ENCODE measurements around the gene ALDH5A1.

ALDH5A1 gene

GRCh38 chr6:24477070-24477469, 17.7 kb upstream of the ALDH5A1 start:
- no peak for DNase-seq
- Histone ChIP-seq H3K36me3 (ENCODE audit: control insufficient read depth in 1 of 2, insufficient read depth in 2 of 2, low read length in 2 of 2) (no peaks in the 10 kb centered on the region), H4K91ac (ENCODE audit: low read depth, low read length) (no peak overlapping the region), H3K9me3 (ENCODE audit: insufficient read depth, low read depth, low read length) (peaks cover 2% of the 10 kb centered on the region), H2AFZ (ENCODE audit: insufficient read depth, low read length, poor library complexity) (no peak overlapping the region), H3K27ac (ENCODE audit: low read depth, low read length) (no peak overlapping the region), H3K9ac (ENCODE audit: low read length) (no peak overlapping the region), H3K4me2 (ENCODE audit: low read length) (no peak overlapping the region), H3K4me3 (ENCODE audit: low read depth, low read length) (no peak overlapping the region), H3K4me1 (ENCODE audit: control insufficient read depth in 1 of 2, insufficient read depth in 2 of 2, low read length in 2 of 2) (peaks cover 0 to 5% of the 10 kb centered on the region in 2 experiments), H2BK120ac (ENCODE audit: insufficient read depth, low read length, poor library complexity) (no peak overlapping the region), H3K27me3 (ENCODE audit: insufficient read depth, low read length) (no peaks in the 10 kb centered on the region), H3K14ac (ENCODE audit: low read length) (no peak overlapping the region), H3K4ac (ENCODE audit: low read depth, low read length) (no peak overlapping the region), H4K12ac (ENCODE audit: low read depth, low read length) (no peak overlapping the region), H3K79me1 (ENCODE audit: low read length) (no peaks in the 10 kb centered on the region), H4K8ac (ENCODE audit: low read depth, low read length) (no peak overlapping the region), H2BK5ac (ENCODE audit: low read depth, low read length, poor library complexity) (no peak overlapping the region), H2AK5ac (ENCODE audit: low read length) (no peak overlapping the region), H3K23ac (ENCODE audit: low read length) (no peak overlapping the region), H3K18ac (ENCODE audit: low read length) (no peak overlapping the region), H2BK12ac (ENCODE audit: low read length) (no peak overlapping the region), H3K79me2 (ENCODE audit: control insufficient read depth, insufficient read depth, low read length, poor library complexity) (no peaks in the 10 kb centered on the region)
- no CpG with 5 or more reads among the region's 1 CpG for WGBS (ENCODE audit: extremely low coverage, insufficient coverage, insufficient read length)

GRCh38 chr6:24478903-24479302, 15.9 kb upstream of the ALDH5A1 start:
- Histone ChIP-seq H2AFZ (ENCODE audit: insufficient read depth, low read length, poor library complexity) (no peak overlapping the region), H2BK5ac (ENCODE audit: low read depth, low read length, poor library complexity) (no peak overlapping the region), H3K27me3 (ENCODE audit: insufficient read depth, low read length) (no peaks in the 10 kb centered on the region), H3K4me3 (ENCODE audit: low read depth, low read length) (no peak overlapping the region), H3K18ac (ENCODE audit: low read length) (no peak overlapping the region), H3K79me1 (ENCODE audit: low read length) (no peaks in the 10 kb centered on the region), H3K23ac (ENCODE audit: low read length) (no peak overlapping the region), H2BK12ac (ENCODE audit: low read length) (no peak overlapping the region), H4K91ac (ENCODE audit: low read depth, low read length) (no peak overlapping the region), H4K12ac (ENCODE audit: low read depth, low read length) (no peak overlapping the region), H3K4me2 (ENCODE audit: low read length) (no peak overlapping the region), H3K79me2 (ENCODE audit: control insufficient read depth, insufficient read depth, low read length, poor library complexity) (no peaks in the 10 kb centered on the region), H2BK120ac (ENCODE audit: insufficient read depth, low read length, poor library complexity) (no peak overlapping the region), H3K27ac (ENCODE audit: low read depth, low read length) (no peak overlapping the region), H3K9ac (ENCODE audit: low read length) (no peak overlapping the region), H3K9me3 (ENCODE audit: insufficient read depth, low read depth, low read length) (peaks cover 2% of the 10 kb centered on the region), H3K4me1 (ENCODE audit: control insufficient read depth in 1 of 2, insufficient read depth in 2 of 2, low read length in 2 of 2) (peaks cover 0 to 5% of the 10 kb centered on the region in 2 experiments), H3K4ac (ENCODE audit: low read depth, low read length) (no peak overlapping the region), H3K36me3 (ENCODE audit: control insufficient read depth in 1 of 2, insufficient read depth in 2 of 2, low read length in 2 of 2) (no peaks in the 10 kb centered on the region), H4K8ac (ENCODE audit: low read depth, low read length) (no peak overlapping the region), H2AK5ac (ENCODE audit: low read length) (no peak overlapping the region), H3K14ac (ENCODE audit: low read length) (no peak overlapping the region)
- no peak for DNase-seq
- whole genome bisulfite sequencing (ENCODE audit: extremely low coverage, insufficient coverage, insufficient read length) = no CpG with 5 or more reads among the region's 4 CpGs

- no peak overlapping the region for H4K12ac ChIP-seq (ENCODE audit: low read depth, low read length)
- WGBS (ENCODE audit: extremely low coverage, insufficient coverage, insufficient read length) = no CpG with 5 or more reads among the region's 9 CpGs
- H3K23ac ChIP-seq (ENCODE audit: low read length) = no peak overlapping the region
- H3K79me1 ChIP-seq (ENCODE audit: low read length) = no peaks in the 10 kb centered on the region
- no peak for DNase-seq
- H2AK5ac ChIP-seq (ENCODE audit: low read length) = no peak overlapping the region
- H4K8ac ChIP-seq (ENCODE audit: low read depth, low read length) = no peak overlapping the region
- no peak overlapping the region for H2AFZ ChIP-seq (ENCODE audit: insufficient read depth, low read length, poor library complexity)
- no peak overlapping the region for H3K27ac ChIP-seq (ENCODE audit: low read depth, low read length)
- no peak overlapping the region for H3K9ac ChIP-seq (ENCODE audit: low read length)
- peaks cover 0 to 5% of the 10 kb centered on the region in 2 experiments for H3K4me1 ChIP-seq (ENCODE audit: control insufficient read depth in 1 of 2, insufficient read depth in 2 of 2, low read length in 2 of 2)
- H3K18ac ChIP-seq (ENCODE audit: low read length) = no peak overlapping the region
- H3K4me2 ChIP-seq (ENCODE audit: low read length) = no peak overlapping the region
- peaks cover 2% of the 10 kb centered on the region for H3K9me3 ChIP-seq (ENCODE audit: insufficient read depth, low read depth, low read length)
- no peak overlapping the region for H3K4ac ChIP-seq (ENCODE audit: low read depth, low read length)
- H3K27me3 ChIP-seq (ENCODE audit: insufficient read depth, low read length) = no peaks in the 10 kb centered on the region
- H3K4me3 ChIP-seq (ENCODE audit: low read depth, low read length) = no peak overlapping the region
- no peak overlapping the region for H4K91ac ChIP-seq (ENCODE audit: low read depth, low read length)
- H2BK5ac ChIP-seq (ENCODE audit: low read depth, low read length, poor library complexity) = no peak overlapping the region
- no peak overlapping the region for H2BK120ac ChIP-seq (ENCODE audit: insufficient read depth, low read length, poor library complexity)
- H2BK12ac ChIP-seq (ENCODE audit: low read length) = no peak overlapping the region
- no peaks in the 10 kb centered on the region for H3K79me2 ChIP-seq (ENCODE audit: control insufficient read depth, insufficient read depth, low read length, poor library complexity)
- no peaks in the 10 kb centered on the region for H3K36me3 ChIP-seq (ENCODE audit: control insufficient read depth in 1 of 2, insufficient read depth in 2 of 2, low read length in 2 of 2)
- H3K14ac ChIP-seq (ENCODE audit: low read length) = no peak overlapping the region
These were observed 14.1 kb upstream of the ALDH5A1 start for GRCh38 chr6:24480705-24481104.

GRCh38 chr6:24481449-24481848, 13.3 kb upstream of the ALDH5A1 start:
- H2BK12ac ChIP-seq (ENCODE audit: low read length) = no peak overlapping the region
- H4K91ac ChIP-seq (ENCODE audit: low read depth, low read length) = no peak overlapping the region
- peaks cover 2% of the 10 kb centered on the region for H3K9me3 ChIP-seq (ENCODE audit: insufficient read depth, low read depth, low read length)
- no peak overlapping the region for H2AFZ ChIP-seq (ENCODE audit: insufficient read depth, low read length, poor library complexity)
- H2AK5ac ChIP-seq (ENCODE audit: low read length) = no peak overlapping the region
- peaks cover 0 to 5% of the 10 kb centered on the region in 2 experiments for H3K4me1 ChIP-seq (ENCODE audit: control insufficient read depth in 1 of 2, insufficient read depth in 2 of 2, low read length in 2 of 2)
- no peak overlapping the region for H3K4ac ChIP-seq (ENCODE audit: low read depth, low read length)
- no peak overlapping the region for H3K4me3 ChIP-seq (ENCODE audit: low read depth, low read length)
- no peak overlapping the region for H2BK120ac ChIP-seq (ENCODE audit: insufficient read depth, low read length, poor library complexity)
- no peak overlapping the region for H3K23ac ChIP-seq (ENCODE audit: low read length)
- no peak for DNase-seq
- no peak overlapping the region for H2BK5ac ChIP-seq (ENCODE audit: low read depth, low read length, poor library complexity)
- H4K12ac ChIP-seq (ENCODE audit: low read depth, low read length) = no peak overlapping the region
- WGBS (ENCODE audit: extremely low coverage, insufficient coverage, insufficient read length) = no CpG with 5 or more reads among the region's 5 CpGs
- H3K27me3 ChIP-seq (ENCODE audit: insufficient read depth, low read length) = no peaks in the 10 kb centered on the region
- H3K36me3 ChIP-seq (ENCODE audit: control insufficient read depth in 1 of 2, insufficient read depth in 2 of 2, low read length in 2 of 2) = no peaks in the 10 kb centered on the region
- H3K18ac ChIP-seq (ENCODE audit: low read length) = no peak overlapping the region
- H3K79me1 ChIP-seq (ENCODE audit: low read length) = no peaks in the 10 kb centered on the region
- no peak overlapping the region for H3K14ac ChIP-seq (ENCODE audit: low read length)
- H3K79me2 ChIP-seq (ENCODE audit: control insufficient read depth, insufficient read depth, low read length, poor library complexity) = no peaks in the 10 kb centered on the region
- H3K4me2 ChIP-seq (ENCODE audit: low read length) = no peak overlapping the region
- H3K9ac ChIP-seq (ENCODE audit: low read length) = no peak overlapping the region
- no peak overlapping the region for H4K8ac ChIP-seq (ENCODE audit: low read depth, low read length)
- H3K27ac ChIP-seq (ENCODE audit: low read depth, low read length) = no peak overlapping the region

All from trophoblast cell (in vitro differentiated cells and primary cell).